Stimulated activated CD4-positive, alpha-beta T cell treated with anti-CD3 and anti-CD28 coated beads, Interleukin-12 subunit alpha, Interleukin-12 subunit beta, amount 100 ng/mL, for 4 hours (primary cell): Measurements from ENCODE around the gene SAPCD1.
"Not testable (repeated sequence)": the region's sequence is repeated elsewhere in the genome, so short reads cannot be mapped to it uniquely, and the experiment has no call there.

ENCODE experiments used
- DNase-seq: peaks from one replicate; pipeline ENCODE4 v3.0.0-alpha.2; 2020

SAPCD1 gene

GRCh38 chr6:31806470-31807272 is 44.2 kb downstream of the SAPCD1 start, which contains the start of gene LSM2:
TSS of gene LSM2 (minus strand) at chr6:31806966. CDS start at chr6:31806757, 209 bp downstream.
- peak; percentile 96 for DNase-seq

GRCh38 chr6:31808599-31808998 is 46.1 kb downstream of the SAPCD1 start:
- not testable (repeated sequence) for DNase-seq

GRCh38 chr6:31811645-31812044 is 49.2 kb downstream of the SAPCD1 start:
- no peak for DNase-seq

- no peak for DNase-seq
Observed at GRCh38 chr6:31813465-31813849, 51.0 kb downstream of the SAPCD1 start.
